NCI-H82 treated with DMSO at 0.1 percent for 48 hours (cell line): Measurements from ENCODE around the gene CCDC197.

Experiments used
- DNase-seq: peaks from one replicate; lab custom pipeline; 2025; ENCODE audit not compliant: unreplicated experiment; lab: John Stamatoyannopoulos, UW

The CCDC197 gene

DNA sequence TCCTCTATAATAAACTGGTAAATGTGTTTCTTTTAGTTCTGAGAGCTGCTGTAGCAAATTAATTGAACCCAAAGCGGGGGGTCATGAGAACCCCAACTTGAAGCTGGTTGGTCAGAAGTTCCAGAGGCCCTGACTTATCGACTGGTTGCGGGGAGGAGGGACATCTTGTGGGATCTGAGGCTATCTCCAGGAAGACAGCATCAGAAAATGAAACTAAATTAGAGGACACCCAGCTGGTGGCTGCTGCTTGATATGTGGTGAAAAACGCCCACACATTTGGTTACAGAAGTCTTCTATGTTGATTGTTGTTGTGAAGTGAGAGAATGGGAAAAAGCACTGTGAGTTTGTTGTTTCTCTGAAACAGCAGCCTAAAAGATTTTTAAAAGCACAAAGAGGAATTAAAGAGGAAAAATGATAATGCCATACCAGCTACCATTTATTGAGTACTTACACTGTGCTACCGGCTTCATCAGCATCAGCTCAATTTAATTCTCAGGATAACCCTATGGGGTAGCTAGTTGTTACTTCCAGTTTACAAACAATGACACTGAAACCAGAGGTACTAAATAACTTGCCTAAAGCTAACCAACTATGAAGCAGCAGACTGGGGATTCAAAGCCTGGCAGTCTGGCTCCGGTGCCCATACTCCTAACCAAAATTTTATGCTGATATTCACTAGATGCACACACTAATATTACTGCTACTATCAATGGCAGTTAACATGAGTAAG is 59.6 kb downstream of the CCDC197 start:
- DNase-seq, result no peak

DNA sequence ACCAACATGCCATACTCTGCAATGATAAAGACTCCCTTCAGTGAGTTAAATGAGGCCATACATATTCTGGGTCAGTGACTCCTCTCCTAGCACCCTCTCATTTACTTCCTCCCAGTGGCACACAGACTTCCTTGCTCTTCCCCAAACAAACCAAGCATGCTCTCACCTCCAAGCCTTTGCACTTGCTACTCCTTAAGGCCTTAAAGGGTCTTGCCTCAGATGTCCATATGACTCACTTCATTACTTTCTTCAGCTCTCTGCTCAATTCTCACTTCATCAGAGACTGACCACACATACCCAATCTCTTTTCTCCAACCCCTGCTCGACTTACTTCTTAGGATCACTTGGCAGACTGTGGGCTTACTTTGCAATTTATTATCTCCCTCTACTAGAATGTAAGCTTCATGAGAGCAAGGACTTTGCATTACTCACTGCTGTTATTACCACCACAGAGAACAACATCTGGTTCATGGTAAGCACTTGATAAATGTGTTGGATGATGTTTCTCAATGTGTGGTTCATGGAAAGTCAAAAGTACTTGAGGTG is 61.1 kb downstream of the CCDC197 start:
- DNase-seq, result no peak
